Measurements from ENCODE around the gene RGPD5.
"Not testable (repeated sequence)": the region's sequence is repeated elsewhere in the genome, so short reads cannot be mapped to it uniquely, and the experiment has no call there.

DNA sequence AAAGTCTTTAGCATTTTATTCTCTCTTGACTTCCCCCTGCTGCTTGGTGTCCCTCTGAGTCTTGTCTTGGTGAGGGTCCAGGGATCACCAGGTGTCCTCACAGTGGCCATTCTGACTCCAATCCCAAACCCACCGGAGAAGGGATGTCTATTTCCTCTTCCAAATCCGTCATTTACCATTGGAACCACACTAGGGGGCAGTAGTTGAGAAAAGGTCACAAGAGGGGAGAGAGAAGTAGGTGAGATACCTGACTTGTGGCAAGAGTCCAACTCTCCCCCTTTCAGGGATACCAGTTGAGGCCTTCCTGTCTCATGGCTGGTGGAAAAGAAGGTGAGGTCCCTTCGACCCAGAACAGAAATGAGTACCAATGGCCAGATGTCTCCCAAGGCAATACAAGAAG lies 82.5 kb downstream of the RGPD5 start:
- TF ChIP-seq, protein P1, sequence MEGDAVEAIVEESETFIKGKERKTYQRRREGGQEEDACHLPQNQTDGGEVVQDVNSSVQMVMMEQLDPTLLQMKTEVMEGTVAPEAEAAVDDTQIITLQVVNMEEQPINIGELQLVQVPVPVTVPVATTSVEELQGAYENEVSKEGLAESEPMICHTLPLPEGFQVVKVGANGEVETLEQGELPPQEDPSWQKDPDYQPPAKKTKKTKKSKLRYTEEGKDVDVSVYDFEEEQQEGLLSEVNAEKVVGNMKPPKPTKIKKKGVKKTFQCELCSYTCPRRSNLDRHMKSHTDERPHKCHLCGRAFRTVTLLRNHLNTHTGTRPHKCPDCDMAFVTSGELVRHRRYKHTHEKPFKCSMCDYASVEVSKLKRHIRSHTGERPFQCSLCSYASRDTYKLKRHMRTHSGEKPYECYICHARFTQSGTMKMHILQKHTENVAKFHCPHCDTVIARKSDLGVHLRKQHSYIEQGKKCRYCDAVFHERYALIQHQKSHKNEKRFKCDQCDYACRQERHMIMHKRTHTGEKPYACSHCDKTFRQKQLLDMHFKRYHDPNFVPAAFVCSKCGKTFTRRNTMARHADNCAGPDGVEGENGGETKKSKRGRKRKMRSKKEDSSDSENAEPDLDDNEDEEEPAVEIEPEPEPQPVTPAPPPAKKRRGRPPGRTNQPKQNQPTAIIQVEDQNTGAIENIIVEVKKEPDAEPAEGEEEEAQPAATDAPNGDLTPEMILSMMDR (IDR thresholded peaks at IDR 0.05), result not testable (repeated sequence)
- TF ChIP-seq, protein P2, sequence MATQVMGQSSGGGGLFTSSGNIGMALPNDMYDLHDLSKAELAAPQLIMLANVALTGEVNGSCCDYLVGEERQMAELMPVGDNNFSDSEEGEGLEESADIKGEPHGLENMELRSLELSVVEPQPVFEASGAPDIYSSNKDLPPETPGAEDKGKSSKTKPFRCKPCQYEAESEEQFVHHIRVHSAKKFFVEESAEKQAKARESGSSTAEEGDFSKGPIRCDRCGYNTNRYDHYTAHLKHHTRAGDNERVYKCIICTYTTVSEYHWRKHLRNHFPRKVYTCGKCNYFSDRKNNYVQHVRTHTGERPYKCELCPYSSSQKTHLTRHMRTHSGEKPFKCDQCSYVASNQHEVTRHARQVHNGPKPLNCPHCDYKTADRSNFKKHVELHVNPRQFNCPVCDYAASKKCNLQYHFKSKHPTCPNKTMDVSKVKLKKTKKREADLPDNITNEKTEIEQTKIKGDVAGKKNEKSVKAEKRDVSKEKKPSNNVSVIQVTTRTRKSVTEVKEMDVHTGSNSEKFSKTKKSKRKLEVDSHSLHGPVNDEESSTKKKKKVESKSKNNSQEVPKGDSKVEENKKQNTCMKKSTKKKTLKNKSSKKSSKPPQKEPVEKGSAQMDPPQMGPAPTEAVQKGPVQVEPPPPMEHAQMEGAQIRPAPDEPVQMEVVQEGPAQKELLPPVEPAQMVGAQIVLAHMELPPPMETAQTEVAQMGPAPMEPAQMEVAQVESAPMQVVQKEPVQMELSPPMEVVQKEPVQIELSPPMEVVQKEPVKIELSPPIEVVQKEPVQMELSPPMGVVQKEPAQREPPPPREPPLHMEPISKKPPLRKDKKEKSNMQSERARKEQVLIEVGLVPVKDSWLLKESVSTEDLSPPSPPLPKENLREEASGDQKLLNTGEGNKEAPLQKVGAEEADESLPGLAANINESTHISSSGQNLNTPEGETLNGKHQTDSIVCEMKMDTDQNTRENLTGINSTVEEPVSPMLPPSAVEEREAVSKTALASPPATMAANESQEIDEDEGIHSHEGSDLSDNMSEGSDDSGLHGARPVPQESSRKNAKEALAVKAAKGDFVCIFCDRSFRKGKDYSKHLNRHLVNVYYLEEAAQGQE (IDR thresholded peaks at IDR 0.05; ENCODE audit: low read depth, low read length), result not testable (repeated sequence)
- TF ChIP-seq EZH2phosphoT487 (IDR thresholded peaks at IDR 0.05; ENCODE audit: borderline replicate concordance, low read depth); TCF12 (IDR thresholded peaks at IDR 0.05); RFX5 (IDR thresholded peaks at IDR 0.05; ENCODE audit: low read length); SIN3A (IDR thresholded peaks at IDR 0.05; ENCODE audit: borderline replicate concordance, low read depth, low read length); EP300 (IDR thresholded peaks at IDR 0.05; ENCODE audit: borderline replicate concordance in 1 of 2, low read depth in 1 of 2, low read length in 1 of 2); TAF1 (IDR thresholded peaks at IDR 0.05; ENCODE audit: borderline replicate concordance, low read depth, low read length); GATA2 (CRISPR knock-in tag; IDR thresholded peaks at IDR 0.05); POLR2AphosphoS5 (IDR thresholded peaks at IDR 0.05; ENCODE audit: low read depth, low read length); YY1 (IDR thresholded peaks at IDR 0.05; ENCODE audit: low read depth); RAD21 (IDR thresholded peaks at IDR 0.05; ENCODE audit: low read length): not testable (repeated sequence)
- TF ChIP-seq, protein P3, sequence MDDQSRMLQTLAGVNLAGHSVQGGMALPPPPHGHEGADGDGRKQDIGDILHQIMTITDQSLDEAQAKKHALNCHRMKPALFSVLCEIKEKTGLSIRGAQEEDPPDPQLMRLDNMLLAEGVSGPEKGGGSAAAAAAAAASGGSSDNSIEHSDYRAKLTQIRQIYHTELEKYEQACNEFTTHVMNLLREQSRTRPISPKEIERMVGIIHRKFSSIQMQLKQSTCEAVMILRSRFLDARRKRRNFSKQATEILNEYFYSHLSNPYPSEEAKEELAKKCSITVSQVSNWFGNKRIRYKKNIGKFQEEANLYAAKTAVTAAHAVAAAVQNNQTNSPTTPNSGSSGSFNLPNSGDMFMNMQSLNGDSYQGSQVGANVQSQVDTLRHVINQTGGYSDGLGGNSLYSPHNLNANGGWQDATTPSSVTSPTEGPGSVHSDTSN (IDR thresholded peaks at IDR 0.05), result not testable (repeated sequence)

Data from SK-N-SH (cell line).